GM18519 (cell line): ENCODE measurements around the gene NUMBL.
"Not testable (repeated sequence)": the region's sequence is repeated elsewhere in the genome, so short reads cannot be mapped to it uniquely, and the experiment has no call there.

Experiments
- ATAC-seq: cut with Tn5 transposase; IDR thresholded peaks from one replicate; pipeline ENCODE4 v1.9.1; 2021; ENCODE audit warnings: mild to moderate bottlenecking, moderate library complexity; ENCODE audit not compliant: unreplicated experiment, low FRiP score

NUMBL gene

DNA sequence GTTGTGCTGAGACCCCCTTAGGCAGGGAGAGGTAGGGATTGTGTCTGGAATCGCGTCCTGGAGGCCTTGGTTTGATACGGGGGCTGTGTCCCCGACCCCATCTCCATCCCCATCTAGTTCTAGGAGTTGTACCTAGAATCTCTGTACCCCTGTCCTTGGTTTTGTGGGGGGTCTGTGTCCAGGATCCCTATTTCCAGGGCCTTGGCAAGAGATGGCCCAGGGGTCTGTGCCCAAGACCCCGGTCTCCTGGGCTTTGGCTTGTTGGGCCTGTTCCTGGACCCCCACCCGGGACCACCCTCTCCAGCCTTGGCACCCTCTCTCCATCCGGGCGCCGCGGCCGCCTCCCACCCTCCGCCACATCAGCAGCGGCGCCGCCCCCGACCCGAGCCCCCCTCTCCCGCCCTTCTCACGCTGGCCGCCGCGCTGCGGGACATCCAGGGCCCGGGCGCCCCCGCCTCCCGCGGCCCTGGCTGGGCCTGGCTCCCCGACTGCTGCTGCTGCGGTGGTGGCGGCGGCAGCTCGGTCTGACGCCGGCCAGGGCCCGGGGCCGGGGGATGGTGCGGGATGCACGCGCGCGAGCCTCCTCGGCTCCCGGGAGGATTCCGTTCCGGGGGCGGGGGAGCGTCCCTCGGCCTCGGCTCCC, at the start of gene NUMBL:
NUMBL (minus strand) TSS at position 602 of the 643 bp plus-strand sequence; CDS start at position 434, 168 bp downstream.
- ATAC-seq, result no peak

DNA sequence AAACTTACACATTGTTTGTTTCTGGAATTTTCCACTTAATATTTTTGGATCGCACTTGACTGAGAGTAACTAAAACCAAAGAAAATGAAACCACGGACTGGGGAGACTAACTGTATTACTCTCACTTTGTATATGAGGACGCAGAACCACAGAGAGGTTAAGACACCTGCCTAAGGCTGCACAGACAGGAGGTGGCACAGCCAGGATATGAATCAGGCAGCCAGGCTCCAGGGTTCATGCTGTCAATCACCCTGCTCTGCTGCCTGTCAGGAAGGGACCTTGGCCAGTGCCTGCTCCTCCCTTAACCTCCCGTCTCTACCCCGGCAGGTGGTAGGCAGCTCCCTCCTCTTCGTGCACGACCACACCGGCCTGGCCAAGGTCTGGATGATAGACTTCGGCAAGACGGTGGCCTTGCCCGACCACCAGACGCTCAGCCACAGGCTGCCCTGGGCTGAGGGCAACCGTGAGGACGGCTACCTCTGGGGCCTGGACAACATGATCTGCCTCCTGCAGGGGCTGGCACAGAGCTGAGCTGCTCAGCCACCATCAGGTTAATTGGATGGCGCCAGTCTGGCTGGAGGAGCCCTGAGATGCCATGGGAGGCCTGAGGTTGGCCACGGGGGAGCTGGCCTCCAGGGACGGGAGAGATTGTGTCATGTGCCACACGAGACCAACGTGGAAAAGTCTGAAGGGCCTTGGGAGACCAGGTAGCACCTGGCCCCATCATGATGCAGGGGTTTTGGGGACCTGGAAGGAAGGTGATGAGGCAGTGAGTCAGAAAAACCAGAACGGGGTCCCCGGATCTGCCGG, 48.8 kb upstream of the NUMBL start:
- no peak for ATAC-seq

DNA sequence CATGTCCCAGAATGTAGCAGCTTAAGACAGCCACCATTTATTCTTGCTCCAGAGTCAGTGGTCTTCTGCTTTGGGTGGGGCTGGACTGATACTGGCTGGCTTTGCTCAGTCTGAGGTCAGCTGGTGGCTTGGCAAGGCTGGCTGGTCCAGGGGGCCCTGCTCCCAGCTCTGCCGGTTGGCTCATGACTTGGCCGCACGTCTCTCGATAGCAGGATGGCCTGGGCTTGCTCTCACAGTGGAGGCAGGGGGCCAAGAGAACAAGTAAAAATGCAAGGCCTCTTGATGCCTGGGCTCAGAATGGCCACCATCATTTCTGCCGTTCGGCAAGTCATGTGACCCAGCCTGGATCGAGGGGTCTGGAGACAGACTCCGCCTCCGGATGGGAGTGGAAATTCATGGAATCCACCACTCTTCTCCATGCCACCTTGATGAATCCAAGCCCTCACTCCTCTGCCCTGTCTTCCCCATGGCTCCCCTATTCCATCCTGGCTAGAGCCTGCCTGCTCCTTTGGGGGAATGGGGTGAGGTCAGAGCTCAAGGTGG, 46.7 kb upstream of the NUMBL start:
- no peak for ATAC-seq

DNA sequence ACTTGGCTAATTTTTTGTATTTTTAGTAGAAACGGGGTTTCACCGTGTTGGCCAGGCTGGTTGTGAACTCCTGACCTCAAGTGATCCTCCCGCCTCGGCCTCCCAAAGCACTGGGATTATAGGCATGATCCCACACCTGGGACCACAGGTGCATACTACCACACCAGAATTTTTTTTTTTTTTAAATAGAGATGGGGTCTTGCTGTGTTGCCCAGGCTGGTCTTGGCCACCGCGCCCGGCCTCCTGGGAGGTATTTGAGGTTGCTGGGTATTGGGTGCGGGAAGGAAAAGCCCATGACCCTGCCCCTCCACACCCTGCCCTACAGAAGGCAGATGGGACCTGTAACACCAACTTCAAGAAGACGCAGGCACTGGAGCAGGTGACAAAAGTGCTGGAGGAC, 46.2 kb upstream of the NUMBL start:
- no peak for ATAC-seq

DNA sequence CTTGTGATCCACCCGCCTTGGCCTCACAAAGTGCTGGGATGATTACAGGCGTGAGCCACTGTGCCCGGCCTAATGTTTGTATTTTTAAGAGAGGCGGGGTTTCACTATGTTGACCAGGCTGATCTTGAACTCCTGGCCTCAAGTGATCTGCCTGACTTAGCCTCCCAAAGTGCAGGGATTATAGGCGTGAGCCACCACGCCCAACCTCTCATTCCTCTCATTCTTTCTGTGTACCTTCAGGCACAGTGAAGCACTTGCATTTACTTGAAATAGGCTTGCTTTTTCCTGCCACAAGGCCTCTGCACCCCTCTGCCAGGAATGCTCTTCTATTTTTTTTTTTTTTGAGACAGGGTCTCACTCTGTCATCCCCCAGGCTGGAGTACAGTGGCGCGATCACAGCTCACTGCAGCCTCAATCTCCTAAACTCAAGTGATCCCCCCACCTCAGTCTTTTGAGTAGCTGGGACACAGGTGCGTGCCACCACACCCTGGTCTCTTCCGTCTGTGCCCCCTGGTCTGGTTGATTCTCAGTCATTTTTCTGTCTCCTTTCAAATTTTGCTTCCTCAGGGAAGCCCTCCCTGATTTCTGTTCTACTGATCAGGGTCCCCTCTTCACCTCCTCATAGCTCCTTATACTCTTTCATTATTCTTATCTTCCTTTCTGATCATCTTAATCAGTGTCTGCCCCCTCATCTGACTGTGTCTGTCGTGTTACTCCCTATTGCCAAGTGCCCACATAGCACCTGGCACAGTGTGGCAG, 44.7 kb upstream of the NUMBL start:
- ATAC-seq, result no peak

DNA sequence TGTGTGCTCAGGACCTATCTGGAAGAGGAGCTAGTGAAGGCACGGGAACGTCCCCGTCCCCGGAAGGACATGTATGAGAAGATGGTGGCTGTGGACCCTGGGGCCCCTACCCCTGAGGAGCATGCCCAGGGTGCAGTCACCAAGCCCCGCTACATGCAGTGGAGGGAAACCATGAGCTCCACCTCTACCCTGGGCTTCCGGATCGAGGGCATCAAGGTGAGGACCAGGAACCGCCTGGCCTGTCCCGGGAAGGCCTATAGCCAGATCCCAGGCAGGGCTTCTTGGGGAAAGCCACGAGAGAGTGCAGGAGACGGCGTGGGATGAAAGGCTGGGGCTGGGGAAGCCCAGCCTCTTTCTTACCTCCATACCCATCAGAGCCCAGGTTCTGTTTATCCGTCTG, 42.7 kb upstream of the NUMBL start:
- no peak for ATAC-seq

DNA sequence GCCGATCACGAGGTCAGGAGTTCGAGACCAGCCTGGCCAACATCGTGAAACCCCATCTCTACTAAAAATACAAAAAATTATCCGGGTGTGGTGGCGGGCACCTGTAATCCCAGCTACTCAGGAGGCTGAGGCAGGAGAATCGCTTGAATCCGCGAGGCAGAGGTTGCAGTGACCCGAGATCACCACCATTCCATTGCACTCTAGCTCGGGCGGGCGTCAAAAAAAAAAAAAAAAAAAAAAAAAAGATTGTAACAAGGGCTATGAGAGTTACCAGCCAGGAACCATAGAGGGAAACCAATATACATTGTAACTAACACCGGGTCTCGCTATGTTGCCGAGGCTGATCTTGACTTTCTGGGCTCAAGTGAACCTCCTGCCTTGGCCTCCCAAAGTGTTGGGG, 41.9 kb upstream of the NUMBL start:
- not testable (repeated sequence) for ATAC-seq

DNA sequence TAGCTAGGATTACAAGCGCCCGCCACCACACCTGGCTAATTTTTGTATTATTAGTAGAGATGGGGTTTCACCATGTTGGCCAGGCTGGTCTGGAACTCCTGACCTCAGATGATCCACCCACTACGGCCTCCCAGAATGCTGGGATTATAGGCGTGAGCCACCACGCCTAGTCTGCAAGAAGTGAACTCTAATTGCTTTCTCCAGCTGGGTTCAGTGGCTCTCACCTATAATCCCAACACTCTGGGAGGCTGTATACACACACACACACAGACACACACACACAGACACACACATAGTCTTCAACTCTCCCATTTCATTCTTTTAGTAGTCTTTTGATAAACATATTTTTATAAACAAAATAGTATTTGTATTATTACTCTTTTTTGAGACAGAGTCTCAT, 39.6 kb upstream of the NUMBL start:
- not testable (repeated sequence) for ATAC-seq

DNA sequence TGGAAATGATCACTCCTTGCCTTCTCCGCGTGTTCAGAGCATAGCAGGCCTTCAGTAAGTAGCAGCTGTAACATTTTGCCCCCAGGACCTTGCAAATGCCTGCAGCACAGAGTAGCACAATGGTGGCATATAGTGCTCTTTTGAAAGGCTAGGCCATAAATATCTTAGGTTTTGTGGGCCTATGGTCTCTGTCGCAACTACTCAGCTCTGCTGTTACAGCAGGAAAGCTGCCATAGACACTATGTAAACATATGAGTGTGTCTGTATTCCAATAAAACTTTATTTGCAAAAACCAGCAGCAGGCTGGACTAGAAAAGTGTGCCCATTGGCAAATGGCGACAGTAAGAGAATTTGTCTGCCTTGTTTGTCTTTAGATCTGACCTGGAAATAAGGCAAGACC, 35.8 kb upstream of the NUMBL start:
- ATAC-seq, result no peak

DNA sequence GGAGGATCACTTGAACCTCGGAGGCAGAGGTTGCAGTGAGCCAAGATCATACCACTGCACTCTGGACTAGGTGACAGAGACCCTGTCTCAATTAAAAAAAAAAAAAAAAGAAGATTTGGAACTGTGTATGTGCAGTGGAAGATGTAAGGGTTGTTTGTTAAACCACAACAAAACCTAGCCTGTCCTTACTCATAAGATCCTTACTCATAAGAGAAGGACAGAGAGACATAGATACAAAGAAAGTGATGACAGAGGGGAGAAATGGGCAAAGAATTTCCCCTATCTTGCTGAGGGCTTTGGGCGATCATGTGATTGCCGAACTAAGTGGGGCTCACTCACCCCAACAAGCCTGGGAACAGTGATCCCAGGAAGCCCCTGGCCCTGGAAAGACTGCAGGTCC, 34.4 kb upstream of the NUMBL start:
- no peak for ATAC-seq

DNA sequence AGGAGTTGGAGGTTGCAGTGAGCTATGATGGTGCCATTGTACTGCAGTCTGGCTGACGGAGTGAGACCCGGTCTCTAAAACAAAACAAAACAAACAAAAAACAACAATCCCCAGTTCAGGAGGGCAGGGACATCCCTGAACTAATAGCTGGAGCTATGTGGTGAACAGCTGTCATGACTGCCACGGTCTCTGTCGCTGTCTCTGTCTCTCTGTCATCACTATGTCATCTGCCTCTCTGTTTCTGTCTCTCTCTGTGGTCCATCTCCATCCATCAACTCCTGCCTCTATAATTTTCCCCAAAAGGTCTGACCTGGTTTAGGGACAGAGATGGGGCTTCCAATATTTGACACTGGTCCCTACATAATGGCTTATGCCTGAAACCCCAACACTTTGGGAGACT, 33.9 kb upstream of the NUMBL start:
- no peak for ATAC-seq

DNA sequence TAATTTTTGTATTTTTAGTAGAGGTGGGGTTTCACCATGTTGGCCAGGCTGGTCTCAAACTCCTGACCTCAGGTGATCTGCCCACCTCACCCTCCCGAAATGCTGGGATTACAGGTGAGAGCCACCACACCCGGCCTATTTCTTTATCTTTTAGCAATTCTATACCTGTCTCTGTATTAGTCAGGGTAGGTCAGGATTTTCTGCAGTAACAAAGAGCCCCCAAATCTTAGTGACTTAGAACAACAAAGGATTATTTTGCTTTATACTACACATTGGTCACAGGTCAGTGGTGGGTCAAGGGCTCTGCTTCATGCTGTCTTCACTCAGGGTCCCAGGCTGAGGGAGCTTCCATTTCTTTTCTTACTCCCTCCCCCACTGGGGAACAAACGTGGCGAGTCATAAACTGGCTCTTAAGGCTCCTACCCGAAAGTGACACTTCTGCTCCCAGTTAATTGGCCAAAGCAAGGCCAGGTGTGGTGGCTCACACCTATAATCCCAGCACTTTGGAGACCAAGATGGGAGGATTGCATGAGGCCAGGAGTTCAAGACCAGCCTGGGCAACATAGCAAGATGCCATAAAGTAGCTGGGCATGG, 33.3 kb upstream of the NUMBL start:
- no peak for ATAC-seq

DNA sequence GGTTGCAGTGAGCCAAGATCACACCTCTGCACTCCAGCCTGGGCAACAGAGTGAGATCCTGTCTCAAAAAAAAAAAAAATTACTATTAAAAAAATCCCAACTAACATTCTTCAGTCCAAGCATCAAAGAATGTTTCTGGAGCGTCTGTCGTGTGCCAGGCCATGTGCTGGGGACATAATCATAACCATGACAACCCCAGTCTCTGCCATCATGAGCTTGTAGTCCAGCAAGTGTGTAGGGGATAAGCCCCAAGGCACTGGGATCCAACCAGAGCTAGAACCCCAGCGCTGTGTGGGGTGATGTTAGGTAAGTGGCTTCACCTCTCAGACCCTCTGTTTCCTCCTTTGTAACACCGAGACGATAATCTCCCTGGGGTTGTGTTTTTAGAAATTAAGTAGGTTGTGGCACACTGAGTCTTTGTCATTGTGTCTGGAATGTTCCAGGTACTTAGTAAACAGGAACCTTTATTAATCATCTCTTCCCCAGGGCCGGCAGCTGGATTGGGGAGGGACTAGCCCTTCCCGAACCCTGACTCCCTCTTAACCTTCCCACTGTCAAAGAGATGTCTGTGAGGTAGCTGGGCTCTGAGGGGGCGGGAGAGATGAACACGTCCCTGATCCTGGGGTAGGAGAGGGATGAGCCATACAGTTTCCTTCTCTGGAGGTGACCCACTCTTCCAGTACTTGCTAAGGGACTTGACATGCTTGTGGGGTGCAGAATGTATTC, 31.6 kb upstream of the NUMBL start:
- no peak for ATAC-seq

DNA sequence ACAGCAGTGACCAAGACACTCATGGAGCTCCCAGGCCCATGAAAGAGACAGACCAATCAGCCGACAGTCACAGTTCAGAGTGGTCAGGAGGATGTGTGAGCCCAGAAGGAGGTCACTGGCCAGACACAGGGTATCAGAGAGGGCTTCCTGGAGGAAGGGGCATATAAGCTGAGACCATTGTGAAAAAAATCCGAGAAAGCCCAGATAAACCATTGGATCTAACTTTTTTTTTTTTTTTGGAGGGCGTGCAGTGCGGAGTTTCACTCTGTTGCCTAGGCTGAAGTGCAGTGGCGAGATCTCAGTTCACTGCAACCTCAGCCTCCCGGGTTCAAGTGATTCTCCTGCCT, 30.7 kb upstream of the NUMBL start:
- ATAC-seq, result no peak

DNA sequence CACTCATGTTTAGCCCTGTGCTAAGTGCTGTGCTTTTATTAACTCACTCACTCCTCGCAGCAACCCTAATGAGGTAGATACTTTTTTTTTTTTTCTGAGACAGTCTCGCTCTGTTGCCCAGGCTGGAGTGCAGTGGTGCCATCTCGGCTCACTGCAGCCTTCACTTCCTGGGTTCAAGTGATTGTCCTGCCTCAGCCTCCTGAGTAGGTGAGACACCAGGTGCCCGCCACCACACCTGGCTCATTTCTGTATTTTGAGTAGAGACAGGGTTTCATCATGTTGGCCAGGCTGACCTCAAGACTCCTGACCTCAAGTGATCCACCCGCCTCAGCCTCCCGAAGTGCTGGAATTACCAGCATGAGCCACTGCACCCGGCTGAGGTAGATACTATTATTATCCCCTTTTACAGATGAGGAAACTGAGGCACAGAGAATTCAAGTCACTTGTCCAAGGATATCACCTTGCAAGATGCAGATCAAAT, 29.0 kb upstream of the NUMBL start:
- ATAC-seq, result no peak

DNA sequence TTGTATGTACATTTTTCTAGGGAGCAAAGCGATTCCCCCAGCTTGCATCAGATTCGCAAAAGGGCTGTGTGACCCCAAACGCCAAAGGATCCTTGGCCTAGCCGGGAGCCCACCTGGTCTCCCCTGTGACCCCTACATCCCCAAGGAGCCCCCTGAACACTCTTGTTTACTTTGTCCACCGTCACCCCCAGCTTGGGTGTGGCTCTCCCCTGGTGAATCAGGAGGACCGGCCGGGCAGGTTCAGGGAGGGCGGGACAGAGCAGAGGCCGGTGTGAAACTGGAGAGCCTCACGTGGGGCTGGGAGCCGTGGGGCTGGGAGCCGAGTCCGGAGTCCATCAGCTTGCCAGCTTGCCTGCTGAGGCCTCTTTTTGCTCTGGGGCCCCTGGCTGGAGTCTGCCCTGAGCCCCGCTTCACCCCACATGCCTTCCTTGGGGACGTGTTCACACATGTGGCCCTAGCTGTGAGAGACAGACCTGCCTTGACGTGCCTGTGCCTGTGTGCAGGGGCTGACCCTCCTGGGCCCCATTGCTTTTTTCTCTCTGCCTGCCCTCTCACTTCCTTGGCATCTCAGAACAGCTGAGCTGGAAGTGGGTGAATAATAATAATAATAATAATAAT, 28.4 kb upstream of the NUMBL start:
- ATAC-seq, result no peak

DNA sequence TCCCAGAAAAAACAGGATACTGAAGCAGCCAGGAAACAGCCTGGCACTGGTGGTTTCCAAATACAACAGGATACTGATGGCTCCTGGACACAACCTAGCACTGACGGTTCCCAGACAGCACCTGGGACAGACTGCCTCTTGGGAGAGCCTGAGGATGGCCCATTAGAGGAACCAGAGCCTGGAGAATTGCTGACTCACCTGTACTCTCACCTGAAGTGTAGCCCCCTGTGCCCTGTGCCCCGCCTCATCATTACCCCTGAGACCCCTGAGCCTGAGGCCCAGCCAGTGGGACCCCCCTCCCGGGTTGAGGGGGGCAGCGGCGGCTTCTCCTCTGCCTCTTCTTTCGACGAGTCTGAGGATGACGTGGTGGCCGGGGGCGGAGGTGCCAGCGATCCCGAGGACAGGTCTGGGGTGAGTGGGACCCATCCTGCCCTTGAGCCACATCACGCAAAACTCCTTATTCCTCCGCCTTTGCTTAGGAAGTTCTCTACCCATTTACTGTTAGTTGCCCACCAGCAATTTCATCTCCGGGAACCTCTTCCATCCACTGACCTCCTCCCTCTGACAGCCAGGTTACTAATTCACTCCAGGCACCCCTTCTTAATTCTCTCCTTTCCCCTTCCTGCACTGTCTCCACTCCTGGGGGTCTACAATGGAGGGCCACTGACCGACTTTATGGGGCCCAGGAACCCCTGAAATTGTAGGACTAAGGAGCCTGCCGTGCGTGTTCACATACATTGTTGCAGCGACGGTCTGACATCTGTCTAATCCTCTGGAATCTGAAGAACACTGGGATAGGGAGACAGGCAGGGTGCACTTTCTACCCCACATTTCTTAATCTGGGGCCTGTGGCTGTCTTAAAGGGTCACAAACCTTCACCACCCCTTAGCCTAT, 27.7 kb upstream of the NUMBL start:
- no peak for ATAC-seq

DNA sequence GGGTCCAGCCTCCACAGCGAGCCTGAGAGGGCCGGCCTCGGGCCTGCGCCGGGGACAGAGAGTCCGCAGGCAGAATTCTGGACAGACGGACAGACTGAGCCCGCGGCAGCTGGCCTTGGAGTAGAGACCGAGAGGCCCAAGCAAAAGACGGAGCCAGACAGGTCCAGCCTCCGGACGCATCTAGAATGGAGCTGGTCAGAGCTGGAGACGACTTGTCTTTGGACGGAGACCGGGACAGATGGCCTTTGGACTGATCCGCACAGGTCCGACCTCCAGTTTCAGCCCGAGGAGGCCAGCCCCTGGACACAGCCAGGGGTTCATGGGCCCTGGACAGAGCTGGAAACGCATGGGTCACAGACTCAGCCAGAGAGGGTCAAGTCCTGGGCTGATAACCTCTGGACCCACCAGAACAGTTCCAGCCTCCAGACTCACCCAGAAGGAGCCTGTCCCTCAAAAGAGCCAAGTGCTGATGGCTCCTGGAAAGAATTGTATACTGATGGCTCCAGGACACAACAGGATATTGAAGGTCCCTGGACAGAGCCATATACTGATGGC, 27.0 kb upstream of the NUMBL start:
- ATAC-seq, result no peak
